HG03039 (cell line): ENCODE measurements around the gene KRTAP5-3.
"Not testable (repeated sequence)": the region's sequence is repeated elsewhere in the genome, so short reads cannot be mapped to it uniquely, and the experiment has no call there.

ENCODE experiments used
- ATAC-seq: cut with Tn5 transposase; IDR thresholded peaks from one replicate; pipeline ENCODE4 v1.9.1; 2021; ENCODE audit warnings: mild to moderate bottlenecking, moderate library complexity; ENCODE audit not compliant: unreplicated experiment

KRTAP5-3 gene

GRCh38 chr11:1584661-1585370 is 23.4 kb downstream of the KRTAP5-3 start, which contains the start of gene KRTAP5-1:
Gene KRTAP5-1, minus strand, starts transcription at chr11:1585283. Its CDS starts 34 bp downstream, at chr11:1585249.
- ATAC-seq = not testable (repeated sequence)

DNA sequence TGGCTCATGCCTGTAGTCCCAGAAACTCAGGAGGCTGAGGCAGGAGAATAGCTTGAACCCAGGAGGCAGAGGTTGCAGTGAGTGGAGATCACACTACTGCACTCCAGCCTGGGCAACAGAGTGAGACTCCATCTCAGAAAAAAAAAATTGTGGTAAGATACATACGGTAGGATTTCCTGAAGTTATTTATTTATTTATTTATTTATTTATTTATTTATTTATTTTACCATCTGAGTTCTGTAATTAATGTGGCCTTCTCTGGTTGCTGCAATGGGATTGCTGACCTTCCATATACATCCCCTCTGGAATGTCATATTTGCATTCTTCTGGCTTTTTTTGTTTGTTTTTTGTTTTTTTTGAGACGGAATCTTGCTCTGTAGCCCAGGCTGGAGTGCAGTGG is 25.4 kb downstream of the KRTAP5-3 start:
- not testable (repeated sequence) for ATAC-seq

DNA sequence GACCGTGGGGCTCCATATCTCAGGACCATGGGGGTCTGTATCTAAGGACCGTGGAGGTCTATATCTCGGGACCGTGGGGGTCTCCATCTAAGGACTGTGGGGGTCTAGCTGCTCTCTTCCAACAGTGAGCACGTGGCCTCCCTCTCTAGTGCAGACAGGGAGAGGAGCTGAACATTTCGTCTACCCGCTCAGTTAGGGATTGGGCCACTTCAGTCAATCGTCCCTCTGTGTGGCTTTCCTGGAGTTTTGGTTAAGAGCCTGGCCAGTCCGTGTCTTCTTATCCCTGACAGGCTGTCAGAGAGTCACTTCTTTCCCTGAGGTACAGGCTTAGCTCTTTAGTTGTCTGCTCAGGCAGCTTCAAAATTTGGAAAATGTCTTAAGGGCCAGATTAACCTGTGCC is 26.3 kb downstream of the KRTAP5-3 start:
- ATAC-seq = no peak

- no peak for ATAC-seq
These were observed 31.4 kb downstream of the KRTAP5-3 start for GRCh38 chr11:1576825-1577224.

DNA sequence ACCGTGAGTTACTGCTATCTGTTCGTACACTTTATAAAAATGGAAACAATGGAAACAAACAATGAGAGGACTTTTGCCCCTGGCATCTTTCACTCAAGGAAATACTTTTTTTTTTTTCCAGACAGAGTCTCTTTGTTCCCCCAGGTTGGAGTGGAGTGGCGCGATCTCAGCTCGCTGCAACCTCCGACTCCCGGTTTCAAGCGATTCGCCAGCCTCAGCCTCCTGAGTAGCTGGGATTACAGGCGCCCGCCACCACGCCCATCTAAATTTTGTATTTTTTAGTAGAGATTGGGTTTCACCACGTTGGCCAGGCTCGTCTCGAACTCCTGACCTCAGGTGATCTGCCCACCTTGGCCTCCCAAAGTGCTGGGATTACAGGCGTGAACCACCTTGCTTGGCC is 32.5 kb downstream of the KRTAP5-3 start:
- not testable (repeated sequence) for ATAC-seq

- ATAC-seq = no peak
These were observed 33.4 kb downstream of the KRTAP5-3 start for GRCh38 chr11:1574933-1575242.

DNA sequence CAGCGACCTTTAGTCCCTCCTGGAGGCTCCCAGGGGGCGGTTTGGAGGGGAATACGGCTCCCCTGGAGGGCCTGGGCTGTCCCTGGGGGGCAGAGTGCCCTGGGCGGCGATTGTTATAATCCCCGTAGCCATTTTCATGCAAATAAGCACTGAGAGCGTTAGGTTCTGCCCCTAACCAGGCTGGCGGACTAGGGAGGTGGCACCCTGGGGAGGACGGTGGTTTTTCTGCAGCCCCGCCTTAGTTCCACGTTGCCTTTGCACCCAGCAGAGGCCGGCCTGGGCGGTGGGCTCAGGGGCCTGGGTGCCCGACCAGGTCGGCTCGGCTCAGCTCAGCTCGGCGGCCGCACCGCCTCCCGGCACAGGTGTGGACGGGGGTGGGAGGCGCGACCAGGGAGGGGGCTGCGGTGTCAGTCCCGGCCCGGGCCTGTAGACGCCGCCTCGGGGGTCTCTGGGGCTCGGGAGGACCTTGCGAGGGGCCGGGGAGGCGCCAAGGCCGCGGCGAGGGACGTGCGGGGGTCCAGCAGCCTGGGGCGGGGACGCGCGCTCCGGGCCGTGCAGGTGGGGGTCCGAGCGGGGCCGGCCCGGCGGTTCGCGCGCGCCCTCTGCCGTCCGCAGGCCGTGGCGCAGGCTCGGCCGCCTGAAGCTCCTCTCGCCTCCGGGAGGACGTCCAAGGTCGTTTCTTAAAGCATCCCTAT is 33.9 kb downstream of the KRTAP5-3 start:
- no peak for ATAC-seq

DNA sequence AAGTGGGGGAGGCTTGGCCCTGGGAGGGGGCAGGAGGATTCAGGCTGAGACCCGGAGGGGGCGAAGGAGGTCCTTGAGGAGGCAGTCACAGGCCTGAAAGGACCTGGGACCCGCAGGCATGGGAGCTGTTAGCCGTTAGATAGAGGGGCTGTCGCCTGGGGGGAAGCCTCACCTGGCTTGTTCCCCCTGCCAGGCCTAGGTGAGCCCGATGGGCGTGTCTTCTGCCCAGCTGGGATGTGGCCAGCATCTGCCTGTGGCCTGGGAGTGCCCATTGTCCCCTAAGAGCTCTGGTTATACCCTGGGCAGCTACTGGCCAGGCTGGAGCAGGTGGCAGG is 34.4 kb downstream of the KRTAP5-3 start:
- no peak for ATAC-seq

GRCh38 chr11:1573077-1573902 is 35.0 kb downstream of the KRTAP5-3 start:
- ATAC-seq = no peak

DNA sequence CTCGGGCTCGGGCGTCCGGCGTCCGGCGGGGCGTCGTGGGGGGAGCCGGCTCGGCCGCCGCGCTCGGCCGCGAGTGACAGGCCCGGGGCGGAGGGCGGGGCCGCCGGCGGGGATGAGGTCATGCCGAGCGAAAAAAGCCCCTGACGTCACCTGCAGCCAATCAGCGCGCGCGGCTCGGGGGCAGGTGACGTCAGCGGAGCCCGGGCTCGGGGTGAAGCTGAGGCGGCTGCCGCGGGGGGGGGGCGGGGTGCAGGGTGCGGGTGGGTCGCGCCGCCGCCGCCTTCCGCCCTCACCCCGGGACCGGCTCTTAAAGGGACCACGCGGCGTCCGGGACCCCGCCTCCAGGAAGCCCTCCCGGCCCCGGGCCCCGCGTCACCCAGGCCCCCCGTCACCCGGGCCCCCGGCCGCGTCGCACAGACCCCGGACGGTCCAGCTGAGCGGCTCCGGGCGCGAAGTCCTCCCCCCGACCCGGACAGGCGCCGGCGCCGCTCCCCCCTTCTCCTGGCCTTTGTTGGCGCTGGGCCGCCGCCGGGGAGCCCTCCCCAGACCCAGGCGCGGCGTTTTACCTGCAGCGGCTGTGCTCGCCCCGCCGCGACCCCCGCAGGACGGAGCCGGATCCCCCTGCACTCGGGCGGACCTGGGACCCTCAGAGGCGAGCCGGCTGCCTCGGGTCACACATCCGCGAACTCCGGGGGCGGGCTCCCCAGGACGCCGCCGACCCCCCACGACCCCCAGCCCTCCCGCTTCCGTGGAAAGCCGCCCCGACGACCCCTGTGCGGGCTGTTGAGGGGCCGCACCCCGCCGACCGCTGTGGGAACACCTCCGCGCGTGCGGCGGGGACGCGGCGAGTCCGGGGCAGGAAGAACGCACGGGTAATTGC is 35.8 kb downstream of the KRTAP5-3 start, which contains the start of gene DUSP8:
Gene DUSP8, minus strand, starts transcription at position 75 of the 880 bp plus-strand sequence. CDS start 6,445 bp downstream, outside the sequence.
- peak; percentile 48 for ATAC-seq

- ATAC-seq = peak; percentile 13
These were observed 36.5 kb downstream of the KRTAP5-3 start for GRCh38 chr11:1571760-1572196.

- no peak for ATAC-seq
These were observed 37.1 kb downstream of the KRTAP5-3 start for GRCh38 chr11:1570896-1571759.

- ATAC-seq = no peak
These were observed 37.8 kb downstream of the KRTAP5-3 start for GRCh38 chr11:1570531-1570895.

DNA sequence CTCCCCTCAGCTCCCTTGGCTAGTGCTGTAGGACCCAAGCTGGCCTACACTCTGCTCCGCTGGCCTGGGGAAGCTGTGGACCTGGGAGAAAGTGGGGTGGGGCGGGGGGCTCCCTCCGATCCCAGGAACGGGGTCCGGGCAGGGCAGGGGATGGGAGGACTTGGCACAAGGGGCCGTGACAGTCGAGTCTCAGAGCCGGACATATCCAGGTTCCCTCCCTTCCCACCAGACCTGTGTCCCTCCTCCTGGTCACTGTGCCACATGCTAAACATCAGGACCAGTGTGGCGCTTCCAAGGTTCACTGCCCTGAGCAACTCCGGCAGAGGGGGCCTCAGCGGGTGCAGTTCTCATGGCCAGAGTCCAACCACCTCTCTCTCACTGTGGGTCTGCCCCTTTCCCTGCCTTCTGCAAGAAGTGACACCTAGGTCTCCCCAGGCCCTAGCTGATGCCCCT is 38.2 kb downstream of the KRTAP5-3 start:
- no peak for ATAC-seq

- ATAC-seq = no peak
These were observed 38.9 kb downstream of the KRTAP5-3 start for GRCh38 chr11:1569251-1569780.

DNA sequence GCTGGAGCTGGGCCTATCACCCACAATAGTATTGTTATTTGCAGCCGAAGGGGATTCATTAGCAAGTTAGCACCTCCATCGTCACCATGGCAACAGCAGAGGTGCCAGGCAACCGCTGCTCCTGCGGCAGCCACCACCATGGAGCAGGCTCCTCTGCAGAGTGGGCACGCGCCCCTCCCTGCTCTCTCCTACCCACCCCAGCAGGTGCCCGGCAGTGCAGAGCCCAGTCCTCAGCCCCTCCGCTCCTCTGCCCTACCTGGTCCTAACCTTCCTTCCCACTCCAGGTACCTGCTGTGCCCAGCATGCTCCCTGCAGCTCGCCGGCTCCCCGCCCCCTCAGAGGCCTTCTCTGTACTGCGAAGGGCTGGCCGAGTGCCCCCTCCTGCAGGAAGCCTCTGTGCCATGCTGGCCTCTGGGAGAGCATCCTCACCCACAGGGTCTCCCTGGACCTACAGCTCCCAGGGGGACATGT is 39.8 kb downstream of the KRTAP5-3 start:
- ATAC-seq = no peak

- ATAC-seq = no peak
These were observed 40.6 kb downstream of the KRTAP5-3 start for GRCh38 chr11:1567721-1568100.

DNA sequence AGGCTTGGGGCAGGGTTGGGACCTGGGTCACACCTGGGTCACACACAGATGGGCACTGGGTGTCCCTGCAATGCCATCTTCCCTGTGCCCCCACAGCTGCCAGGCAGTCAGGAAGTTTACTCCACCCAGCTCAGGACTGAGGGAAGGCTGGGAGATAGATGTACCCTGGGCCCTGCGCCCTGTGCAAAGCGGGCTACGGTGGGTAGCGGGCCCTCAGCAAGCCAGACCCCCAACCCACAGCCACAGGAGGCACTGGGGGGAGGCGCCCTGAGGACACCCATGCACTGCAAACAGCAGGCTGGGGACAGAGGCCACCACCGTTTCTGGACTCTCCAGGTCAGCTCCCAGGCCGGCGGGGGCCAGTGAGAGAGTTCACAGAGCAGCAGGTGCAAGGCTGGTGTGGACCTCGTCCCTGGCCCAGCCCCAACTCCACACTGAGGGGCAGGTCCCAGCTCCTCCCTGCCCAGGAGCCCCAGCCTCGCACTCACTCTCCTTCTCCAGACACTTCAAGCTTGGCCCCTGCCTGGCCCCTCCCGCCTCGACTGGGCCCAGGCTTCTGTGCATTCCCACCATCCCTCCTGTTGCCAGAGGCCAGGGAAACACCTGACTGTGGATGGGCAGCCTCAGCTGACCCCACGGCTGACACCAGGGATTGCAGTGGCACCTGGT is 41.1 kb downstream of the KRTAP5-3 start:
- no peak for ATAC-seq
